ENCODE results near the gene SYT12.

DNA sequence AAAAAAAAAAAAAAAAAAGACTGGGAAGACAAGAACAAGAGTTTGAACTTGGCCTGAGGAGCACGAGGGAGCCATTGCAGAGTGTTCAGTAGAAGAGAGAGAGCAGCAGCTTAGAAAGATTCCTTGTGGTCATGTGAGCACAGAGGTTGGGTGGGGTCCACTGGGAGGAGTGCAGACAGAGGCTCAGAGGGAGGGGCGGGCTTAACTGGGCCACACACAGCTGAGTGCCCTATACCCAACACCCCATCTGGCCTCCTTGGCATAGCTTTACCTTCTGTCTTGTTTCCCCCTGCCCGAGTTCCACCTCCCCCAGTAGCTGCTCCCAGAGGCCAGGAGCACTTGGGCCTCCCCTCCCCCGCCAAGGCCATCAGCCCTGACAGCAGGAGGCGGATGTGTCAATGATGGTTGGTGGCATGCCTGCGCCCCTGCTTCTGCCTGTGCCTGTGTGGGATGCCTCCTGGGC is 35.7 kb upstream of the SYT12 start:
- TF ChIP-seq CTCF (IDR thresholded peaks at IDR 0.05; ENCODE audit: low read length) (no peak), EZH2 (IDR thresholded peaks at IDR 0.05; ENCODE audit: borderline replicate concordance, low read length) (no peak)
